PFSK-1 (cell line): ENCODE results near the gene CAPG.

Source experiments
- FOXP2 ChIP-seq: optimal IDR thresholded peaks from 2 replicates; pipeline ENCODE3; 2011; ENCODE audit warnings: borderline replicate concordance, control low read depth, inconsistent platforms; ENCODE audit not compliant: insufficient read depth; ENCODE audit errors: extremely low read length, extremely low read depth
- POLR2AphosphoS5 ChIP-seq: IDR thresholded peaks from 2 replicates; pipeline ENCODE4 v1.6.1; 2012; ENCODE audit warnings: low read depth, mild to moderate bottlenecking, control low read depth, low read length, moderate library complexity
- SIN3A ChIP-seq: IDR thresholded peaks from 2 replicates; pipeline ENCODE4 v1.6.1; 2012; ENCODE audit warnings: mild to moderate bottlenecking, low read length, moderate library complexity, borderline replicate concordance; ENCODE audit not compliant: insufficient read depth
- TAF1 ChIP-seq: IDR thresholded peaks from 2 replicates; pipeline ENCODE4 v1.6.1; 2012; ENCODE audit warnings: low read length, control low read depth, borderline replicate concordance; ENCODE audit not compliant: insufficient read depth
- TF ChIP-seq, protein P1 (sequence below), 2 experiments: IDR thresholded peaks; 2 replicates each; pipeline versions ENCODE4 v1.6.1 to v1.8.0; 2011 to 2012; ENCODE audit warnings: low read depth in 2 of 2, low read length in 2 of 2, control low read depth in 1 of 2, inconsistent platforms in 1 of 2, mild to moderate bottlenecking in 1 of 2, moderate library complexity in 1 of 2; ENCODE audit not compliant: insufficient read depth in 1 of 2

CAPG gene

DNA sequence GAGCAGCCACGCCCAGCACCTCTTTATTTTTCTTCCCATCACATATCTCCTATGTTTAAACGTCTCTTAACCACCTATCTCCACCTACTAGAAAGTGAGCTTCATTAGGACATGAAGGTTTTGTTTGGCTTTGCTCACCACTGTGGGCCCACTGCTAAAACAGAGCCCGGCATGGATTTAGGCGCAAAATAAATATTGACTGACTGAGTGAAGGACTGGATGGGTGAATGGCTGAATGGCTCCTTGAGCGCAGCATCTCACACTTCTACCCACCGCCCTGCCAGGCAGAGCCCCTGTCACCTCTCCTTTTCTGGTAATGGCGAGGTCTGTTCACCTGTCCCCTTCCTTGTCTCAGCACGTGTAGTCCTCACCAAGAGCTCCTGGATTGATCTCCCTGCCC lies 10.1 kb downstream of the CAPG start:
- TF ChIP-seq TAF1 (no peak), FOXP2 (no peak), POLR2AphosphoS5 (no peak), SIN3A (no peak)
- TF ChIP-seq, protein P1, sequence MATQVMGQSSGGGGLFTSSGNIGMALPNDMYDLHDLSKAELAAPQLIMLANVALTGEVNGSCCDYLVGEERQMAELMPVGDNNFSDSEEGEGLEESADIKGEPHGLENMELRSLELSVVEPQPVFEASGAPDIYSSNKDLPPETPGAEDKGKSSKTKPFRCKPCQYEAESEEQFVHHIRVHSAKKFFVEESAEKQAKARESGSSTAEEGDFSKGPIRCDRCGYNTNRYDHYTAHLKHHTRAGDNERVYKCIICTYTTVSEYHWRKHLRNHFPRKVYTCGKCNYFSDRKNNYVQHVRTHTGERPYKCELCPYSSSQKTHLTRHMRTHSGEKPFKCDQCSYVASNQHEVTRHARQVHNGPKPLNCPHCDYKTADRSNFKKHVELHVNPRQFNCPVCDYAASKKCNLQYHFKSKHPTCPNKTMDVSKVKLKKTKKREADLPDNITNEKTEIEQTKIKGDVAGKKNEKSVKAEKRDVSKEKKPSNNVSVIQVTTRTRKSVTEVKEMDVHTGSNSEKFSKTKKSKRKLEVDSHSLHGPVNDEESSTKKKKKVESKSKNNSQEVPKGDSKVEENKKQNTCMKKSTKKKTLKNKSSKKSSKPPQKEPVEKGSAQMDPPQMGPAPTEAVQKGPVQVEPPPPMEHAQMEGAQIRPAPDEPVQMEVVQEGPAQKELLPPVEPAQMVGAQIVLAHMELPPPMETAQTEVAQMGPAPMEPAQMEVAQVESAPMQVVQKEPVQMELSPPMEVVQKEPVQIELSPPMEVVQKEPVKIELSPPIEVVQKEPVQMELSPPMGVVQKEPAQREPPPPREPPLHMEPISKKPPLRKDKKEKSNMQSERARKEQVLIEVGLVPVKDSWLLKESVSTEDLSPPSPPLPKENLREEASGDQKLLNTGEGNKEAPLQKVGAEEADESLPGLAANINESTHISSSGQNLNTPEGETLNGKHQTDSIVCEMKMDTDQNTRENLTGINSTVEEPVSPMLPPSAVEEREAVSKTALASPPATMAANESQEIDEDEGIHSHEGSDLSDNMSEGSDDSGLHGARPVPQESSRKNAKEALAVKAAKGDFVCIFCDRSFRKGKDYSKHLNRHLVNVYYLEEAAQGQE (IDR thresholded peaks at IDR 0.05; ENCODE audit: insufficient read depth in 1 of 2, low read depth in 2 of 2, low read length in 2 of 2), result no peak

GRCh38 chr2:85399183-85399455 lies 11.0 kb downstream of the CAPG start:
- no peak for TF ChIP-seq TAF1
- TF ChIP-seq POLR2AphosphoS5, result no peak
- TF ChIP-seq SIN3A, result no peak
- no peak for TF ChIP-seq FOXP2
- TF ChIP-seq, protein P1 (IDR thresholded peaks at IDR 0.05; ENCODE audit: insufficient read depth in 1 of 2, low read depth in 2 of 2, low read length in 2 of 2), result no peak

GRCh38 chr2:85398426-85399182 lies 11.6 kb downstream of the CAPG start:
- TF ChIP-seq TAF1 (no peak), SIN3A (no peak), POLR2AphosphoS5 (no peak), FOXP2 (no peak)
- TF ChIP-seq, protein P1 (IDR thresholded peaks at IDR 0.05; ENCODE audit: insufficient read depth in 1 of 2, low read depth in 2 of 2, low read length in 2 of 2), result no peak

DNA sequence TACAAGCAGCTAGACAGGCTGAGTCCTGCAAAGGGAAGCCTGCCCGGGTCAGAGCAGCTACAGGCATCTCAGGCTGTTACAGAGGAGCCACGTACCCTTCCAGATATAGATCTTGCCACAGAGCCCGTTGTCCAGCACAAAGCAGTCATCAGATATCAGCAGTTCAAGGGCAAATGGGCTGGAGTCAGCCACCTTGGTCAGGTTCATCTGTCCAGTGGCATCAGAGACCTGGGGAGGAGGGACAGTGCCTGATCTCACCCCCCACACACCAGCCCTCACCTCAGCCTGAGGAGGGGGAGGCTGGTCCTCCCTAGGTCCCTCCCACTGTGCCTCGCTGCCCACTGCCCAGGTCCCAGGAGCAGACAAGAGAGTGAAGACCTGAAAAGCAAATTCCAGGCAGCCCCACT lies 12.2 kb downstream of the CAPG start:
- no peak for TF ChIP-seq SIN3A
- TF ChIP-seq, protein P1 (IDR thresholded peaks at IDR 0.05; ENCODE audit: insufficient read depth in 1 of 2, low read depth in 2 of 2, low read length in 2 of 2), result no peak
- no peak for TF ChIP-seq FOXP2
- TF ChIP-seq TAF1, result no peak
- no peak for TF ChIP-seq POLR2AphosphoS5
